Measurements from ENCODE around the gene FOXO6.

Gene FOXO6

GRCh38 chr1:41381692-41382479 is 20.7 kb downstream of the FOXO6 start:
- H3K27me3 ChIP-seq, result peaks cover 84% of the 10 kb centered on the region
- no peaks in the 10 kb centered on the region for H3K9me3 ChIP-seq
- TF ChIP-seq CTCF (IDR thresholded peaks at IDR 0.05), result no peak
- H3K27ac ChIP-seq, result no peak overlapping the region
- no peaks in the 10 kb centered on the region for H3K36me3 ChIP-seq
- H3K4me3 ChIP-seq (ENCODE audit: low read depth in 1 of 2, low read length in 1 of 2), result peak overlapping the region in 1 of 2 experiments; percentile 17
- peaks cover 20 to 31% of the 10 kb centered on the region in 2 experiments for H3K4me1 ChIP-seq (ENCODE audit: control insufficient read depth in 1 of 2, insufficient read depth in 1 of 2, low read depth in 1 of 2, low read length in 1 of 2)

- Histone ChIP-seq H3K27me3 (peaks cover 87% of the 10 kb centered on the region), H3K4me1 (ENCODE audit: control insufficient read depth in 1 of 2, insufficient read depth in 1 of 2, low read depth in 1 of 2, low read length in 1 of 2) (peaks cover 20 to 31% of the 10 kb centered on the region in 2 experiments), H3K9me3 (no peaks in the 10 kb centered on the region), H3K27ac (no peak overlapping the region), H3K4me3 (ENCODE audit: low read depth in 1 of 2, low read length in 1 of 2) (peak overlapping the region in 1 of 2 experiments; percentile 10), H3K36me3 (no peaks in the 10 kb centered on the region)
- no peak for TF ChIP-seq CTCF (IDR thresholded peaks at IDR 0.05)
Measured at GRCh38 chr1:41382480-41383090, 21.4 kb downstream of the FOXO6 start.

GRCh38 chr1:41383094-41383852 is 22.0 kb downstream of the FOXO6 start:
- Histone ChIP-seq H3K4me3 (ENCODE audit: low read depth in 1 of 2, low read length in 1 of 2) (peak overlapping the region in 1 of 2 experiments; percentile 10), H3K27me3 (peaks cover 94% of the 10 kb centered on the region)

GRCh38 chr1:41384579-41384978 is 23.3 kb downstream of the FOXO6 start:
- Histone ChIP-seq H3K4me1 (ENCODE audit: control insufficient read depth in 1 of 2, insufficient read depth in 1 of 2, low read depth in 1 of 2, low read length in 1 of 2) (peaks cover 19 to 28% of the 10 kb centered on the region in 2 experiments), H3K36me3 (no peaks in the 10 kb centered on the region), H3K27me3 (peaks cover 96% of the 10 kb centered on the region), H3K9me3 (no peaks in the 10 kb centered on the region), H3K27ac (no peak overlapping the region), H3K4me3 (ENCODE audit: low read depth in 1 of 2, low read length in 1 of 2) (no peak overlapping the region)
- no peak for TF ChIP-seq CTCF (IDR thresholded peaks at IDR 0.05)

More at GRCh38 chr1:41383094-41383852, 22.0 kb downstream of the FOXO6 start:
- Histone ChIP-seq H3K9me3 (no peaks in the 10 kb centered on the region), H3K27ac (no peak overlapping the region), H3K4me1 (ENCODE audit: control insufficient read depth in 1 of 2, insufficient read depth in 1 of 2, low read depth in 1 of 2, low read length in 1 of 2) (peaks cover 20 to 31% of the 10 kb centered on the region in 2 experiments), H3K36me3 (no peaks in the 10 kb centered on the region)
- TF ChIP-seq CTCF (IDR thresholded peaks at IDR 0.05), result no peak

- TF ChIP-seq CTCF (IDR thresholded peaks at IDR 0.05), result no peak
- H3K9me3 ChIP-seq, result no peaks in the 10 kb centered on the region
- H3K27me3 ChIP-seq, result peaks cover 86% of the 10 kb centered on the region
- H3K4me3 ChIP-seq (ENCODE audit: low read depth in 1 of 2, low read length in 1 of 2), result no peak overlapping the region
- peaks cover 9 to 19% of the 10 kb centered on the region in 2 experiments for H3K4me1 ChIP-seq (ENCODE audit: control insufficient read depth in 1 of 2, insufficient read depth in 1 of 2, low read depth in 1 of 2, low read length in 1 of 2)
- H3K36me3 ChIP-seq, result no peaks in the 10 kb centered on the region
- H3K27ac ChIP-seq, result no peak overlapping the region
Measured at GRCh38 chr1:41385398-41386195, 24.4 kb downstream of the FOXO6 start.

Measured in neutrophil (primary cell).